Measurements from ENCODE around the gene ADGRA1.
"Not testable (repeated sequence)": the region's sequence is repeated elsewhere in the genome, so short reads cannot be mapped to it uniquely, and the experiment has no call there.

Gene ADGRA1

GRCh38 chr10:133150656-133151055 is 62.9 kb downstream of the ADGRA1 start:
- DNase-seq = no peak

GRCh38 chr10:133151071-133151470 is 63.3 kb downstream of the ADGRA1 start:
- DNase-seq = not testable (repeated sequence)

- no peak for DNase-seq
Measured at GRCh38 chr10:133151543-133151972, 63.8 kb downstream of the ADGRA1 start.

- no peak for DNase-seq
Measured at GRCh38 chr10:133154411-133154810, 66.7 kb downstream of the ADGRA1 start.

GRCh38 chr10:133154996-133155778 is 67.5 kb downstream of the ADGRA1 start:
- no peak for DNase-seq

GRCh38 chr10:133156674-133157579 is 69.2 kb downstream of the ADGRA1 start:
- no peak for DNase-seq

GRCh38 chr10:133157662-133158436 is 70.1 kb downstream of the ADGRA1 start:
- no peak for DNase-seq

- DNase-seq = no peak
Measured at GRCh38 chr10:133158437-133158755, 70.7 kb downstream of the ADGRA1 start.

- no peak for DNase-seq
Measured at GRCh38 chr10:133158756-133159610, 71.3 kb downstream of the ADGRA1 start.

- DNase-seq = no peak
Measured at GRCh38 chr10:133159611-133159949, 71.9 kb downstream of the ADGRA1 start.

- DNase-seq = peak in 1 of 2 donors; percentile 4
Measured at GRCh38 chr10:133159950-133160825, 72.5 kb downstream of the ADGRA1 start, which contains the start of gene KNDC1. Gene KNDC1, plus strand, starts transcription at chr10:133160219. Its CDS starts 249 bp downstream, at chr10:133160468.

- DNase-seq = no peak
Measured at GRCh38 chr10:133160826-133161471, 73.2 kb downstream of the ADGRA1 start.

GRCh38 chr10:133161486-133162109 is 73.9 kb downstream of the ADGRA1 start:
- no peak for DNase-seq

GRCh38 chr10:133162178-133162909 is 74.6 kb downstream of the ADGRA1 start:
- DNase-seq = no peak

GRCh38 chr10:133162910-133163856 is 75.5 kb downstream of the ADGRA1 start:
- no peak for DNase-seq

GRCh38 chr10:133163889-133164815 is 76.4 kb downstream of the ADGRA1 start:
- no peak for DNase-seq

All from inflammatory macrophage (primary cell).